ENCODE results near the gene RABEP2. TPM values are rescaled to one million over a fixed set of nuclear protein-coding genes. Genes with fewer than 3 reads are reported as not detected.

Gene RABEP2
- total and polyA plus RNA-seq, 2 experiments from 2014 or later: 11.8 to 27.2 TPM

GRCh38 chr16:28924399-28924761, 658 bp downstream of the RABEP2 start:
- peak overlapping the region; percentile 96 for H3K27ac Mint-ChIP-seq
- H3K4me2 ChIP-seq: peak overlapping the region; percentile 97
- H2AFZ ChIP-seq: peak overlapping the region; percentile 95
- peaks cover 14% of the 10 kb centered on the region for H3K27me3 Mint-ChIP-seq (ENCODE audit: insufficient read depth, low read depth, poor library complexity)
- H3K4me3 Mint-ChIP-seq: peak overlapping the region; percentile 95
- ATAC-seq (no peak; the same call in 2 of the 3 replicates), DNase-seq (ENCODE audit: low spot score) (no peak)
- peaks cover 11% of the 10 kb centered on the region for H3K4me1 Mint-ChIP-seq
- H3K36me3 ChIP-seq (ENCODE audit: insufficient read depth): no peaks in the 10 kb centered on the region
- H3K36me3 Mint-ChIP-seq (ENCODE audit: low read depth): peaks cover 10% of the 10 kb centered on the region; the same call in 2 of the 3 replicates
- H3K27me3 ChIP-seq (ENCODE audit: insufficient read depth): no peaks in the 10 kb centered on the region
- H3K79me2 ChIP-seq (replicated peaks; ENCODE audit: insufficient read depth): 0 out of 2 replicates have a peak, but pooled peaks cover 4% of the 10 kb centered on the region
- TF ChIP-seq ZNF114 (CRISPR knock-in tag; IDR thresholded peaks at IDR 0.05) (no peak), POLR2AphosphoS5 (IDR thresholded peaks at IDR 0.05; ENCODE audit: low read depth) (peak; percentile 66), JUNB (IDR thresholded peaks at IDR 0.05; ENCODE audit: unreplicated experiment) (no peak)
- TF ChIP-seq, protein P1, sequence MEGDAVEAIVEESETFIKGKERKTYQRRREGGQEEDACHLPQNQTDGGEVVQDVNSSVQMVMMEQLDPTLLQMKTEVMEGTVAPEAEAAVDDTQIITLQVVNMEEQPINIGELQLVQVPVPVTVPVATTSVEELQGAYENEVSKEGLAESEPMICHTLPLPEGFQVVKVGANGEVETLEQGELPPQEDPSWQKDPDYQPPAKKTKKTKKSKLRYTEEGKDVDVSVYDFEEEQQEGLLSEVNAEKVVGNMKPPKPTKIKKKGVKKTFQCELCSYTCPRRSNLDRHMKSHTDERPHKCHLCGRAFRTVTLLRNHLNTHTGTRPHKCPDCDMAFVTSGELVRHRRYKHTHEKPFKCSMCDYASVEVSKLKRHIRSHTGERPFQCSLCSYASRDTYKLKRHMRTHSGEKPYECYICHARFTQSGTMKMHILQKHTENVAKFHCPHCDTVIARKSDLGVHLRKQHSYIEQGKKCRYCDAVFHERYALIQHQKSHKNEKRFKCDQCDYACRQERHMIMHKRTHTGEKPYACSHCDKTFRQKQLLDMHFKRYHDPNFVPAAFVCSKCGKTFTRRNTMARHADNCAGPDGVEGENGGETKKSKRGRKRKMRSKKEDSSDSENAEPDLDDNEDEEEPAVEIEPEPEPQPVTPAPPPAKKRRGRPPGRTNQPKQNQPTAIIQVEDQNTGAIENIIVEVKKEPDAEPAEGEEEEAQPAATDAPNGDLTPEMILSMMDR (conservative IDR thresholded peaks at IDR 0.05; ENCODE audit: low read depth in 2 of 2): peak; percentile 27 to 30
- no peaks in the 10 kb centered on the region; the same call in 1 of the 2 replicates for H4K20me1 ChIP-seq (replicated peaks; ENCODE audit: insufficient read depth)
- H3K4me1 ChIP-seq (ENCODE audit: insufficient read depth): peaks cover 10% of the 10 kb centered on the region
- peak overlapping the region; percentile 94 for H3K27ac ChIP-seq (ENCODE audit: low read depth)
- peaks cover 20% of the 10 kb centered on the region for H3F3A ChIP-seq (replicated peaks; ENCODE audit: low read depth)
- no peaks in the 10 kb centered on the region; the same call in 1 of the 3 replicates for H3K9me3 Mint-ChIP-seq
- H3K9me2 ChIP-seq (ENCODE audit: insufficient read depth): no peaks in the 10 kb centered on the region
- peak overlapping the region; percentile 98 for H3K4me3 ChIP-seq

DNA sequence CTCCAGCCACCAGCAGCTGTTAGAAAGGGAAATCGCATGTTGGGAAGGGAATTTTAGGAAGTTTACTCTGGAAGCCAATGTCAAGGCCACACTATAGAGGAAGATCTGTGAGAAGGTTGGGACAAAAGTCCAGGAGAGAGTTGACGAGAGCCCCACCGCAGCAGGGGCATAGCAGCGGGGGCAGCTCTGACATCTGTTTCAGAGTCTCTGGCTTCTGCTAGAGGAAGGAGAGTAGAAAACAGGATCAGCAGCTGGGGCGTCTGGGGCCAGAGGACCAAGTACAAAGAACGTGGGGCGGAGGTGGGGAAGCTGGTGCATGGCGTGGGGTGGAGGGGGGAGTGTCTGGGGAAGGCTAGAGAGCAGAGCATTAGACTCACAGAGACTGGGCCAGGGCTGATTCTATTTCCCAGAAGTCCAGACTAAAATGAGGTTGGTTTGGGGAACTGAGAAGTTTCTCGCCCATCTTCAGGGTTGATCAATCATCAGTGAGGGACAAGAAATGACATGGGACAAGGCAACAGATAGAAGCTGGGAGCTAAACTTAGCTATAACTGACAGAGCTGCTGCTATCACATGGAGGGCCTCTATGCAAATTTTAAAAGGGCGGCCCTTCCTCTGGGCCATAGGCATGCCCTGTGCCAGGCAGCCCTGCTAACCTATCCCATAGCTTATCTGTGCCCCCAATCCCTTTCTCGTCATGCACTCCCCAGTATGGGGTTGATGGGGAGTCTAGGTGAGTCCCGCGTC, 1.2 kb downstream of the RABEP2 start:
- Histone ChIP-seq H2AFZ (peak overlapping the region; percentile 95), H3K4me2 (peak overlapping the region; percentile 97)
- ATAC-seq: peak; percentile 16
- TF ChIP-seq NANOG (IDR thresholded peaks at IDR 0.05; ENCODE audit: borderline replicate concordance) (no peak), ZNF462 (CRISPR knock-in tag; IDR thresholded peaks at IDR 0.05) (no peak), ZNF114 (CRISPR knock-in tag; IDR thresholded peaks at IDR 0.05) (no peak), POLR2AphosphoS5 (IDR thresholded peaks at IDR 0.05; ENCODE audit: low read depth) (no peak), EZH2 (IDR thresholded peaks at IDR 0.05; ENCODE audit: low read depth, unreplicated experiment) (no peak), ZNF331 (CRISPR knock-in tag; IDR thresholded peaks at IDR 0.05; ENCODE audit: low read depth) (no peak), STAT1 (IDR thresholded peaks at IDR 0.05; ENCODE audit: unreplicated experiment) (no peak)
- TF ChIP-seq, protein P1 (conservative IDR thresholded peaks at IDR 0.05; ENCODE audit: low read depth in 2 of 2): no peak

More for the DNA sequence above, 1.2 kb downstream of the RABEP2 start:
- peaks cover 14% of the 10 kb centered on the region; the same call in 2 of the 3 replicates for H3K36me3 Mint-ChIP-seq (ENCODE audit: low read depth)
- H3K4me1 Mint-ChIP-seq: peaks cover 11% of the 10 kb centered on the region
- Histone ChIP-seq H3K9me2 (ENCODE audit: insufficient read depth) (no peaks in the 10 kb centered on the region), H3K27ac (ENCODE audit: low read depth) (peak overlapping the region; percentile 94), H3F3A (replicated peaks; ENCODE audit: low read depth) (peaks cover 20% of the 10 kb centered on the region), H3K4me1 (ENCODE audit: insufficient read depth) (peaks cover 10% of the 10 kb centered on the region), H3K4me3 (peak overlapping the region; percentile 98), H3K79me2 (replicated peaks; ENCODE audit: insufficient read depth) (0 out of 2 replicates have a peak, but pooled peaks cover 4% of the 10 kb centered on the region), H4K20me1 (replicated peaks; ENCODE audit: insufficient read depth) (no peaks in the 10 kb centered on the region; the same call in 1 of the 2 replicates), H3K36me3 (ENCODE audit: insufficient read depth) (0 out of 2 replicates have a peak, but pooled peaks cover under 1% of the 10 kb centered on the region), H3K27me3 (ENCODE audit: insufficient read depth) (no peaks in the 10 kb centered on the region)
- peak overlapping the region; percentile 95 for H3K4me3 Mint-ChIP-seq
- H3K9me3 Mint-ChIP-seq: no peaks in the 10 kb centered on the region; the same call in 1 of the 3 replicates
- H3K27me3 Mint-ChIP-seq (ENCODE audit: insufficient read depth, low read depth, poor library complexity): peaks cover 14% of the 10 kb centered on the region
- peak overlapping the region; percentile 96 for H3K27ac Mint-ChIP-seq
- DNase-seq (ENCODE audit: low spot score): peak; percentile 53
